CD4-positive, alpha-beta T cell treated with Interleukin-12 subunit alpha and Interleukin-12 subunit beta, for 1 hour (primary cell): ENCODE results near the gene SRCIN1.

Source experiments
- DNase-seq: peaks from one replicate; pipeline ENCODE4 v3.0.0-alpha.2; 2020

SRCIN1 gene

DNA sequence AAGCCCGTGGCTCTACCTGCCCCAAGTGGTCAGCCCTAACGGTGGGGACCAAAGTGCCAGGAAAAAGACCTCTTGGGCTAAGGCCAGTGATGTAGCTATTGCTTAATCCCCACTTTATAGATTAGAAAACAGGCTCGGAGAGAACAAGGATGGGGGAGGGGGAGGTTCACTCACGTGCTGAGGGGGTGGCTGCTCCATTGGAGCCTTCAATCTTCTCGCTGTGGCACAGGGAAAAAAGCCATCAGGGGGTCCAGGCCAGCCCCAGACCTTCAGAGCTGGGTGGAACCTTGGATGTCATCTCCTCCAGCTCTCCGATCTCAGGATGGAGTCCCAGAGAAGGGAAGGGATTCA lies 45.9 kb downstream of the SRCIN1 start:
- DNase-seq = no peak

DNA sequence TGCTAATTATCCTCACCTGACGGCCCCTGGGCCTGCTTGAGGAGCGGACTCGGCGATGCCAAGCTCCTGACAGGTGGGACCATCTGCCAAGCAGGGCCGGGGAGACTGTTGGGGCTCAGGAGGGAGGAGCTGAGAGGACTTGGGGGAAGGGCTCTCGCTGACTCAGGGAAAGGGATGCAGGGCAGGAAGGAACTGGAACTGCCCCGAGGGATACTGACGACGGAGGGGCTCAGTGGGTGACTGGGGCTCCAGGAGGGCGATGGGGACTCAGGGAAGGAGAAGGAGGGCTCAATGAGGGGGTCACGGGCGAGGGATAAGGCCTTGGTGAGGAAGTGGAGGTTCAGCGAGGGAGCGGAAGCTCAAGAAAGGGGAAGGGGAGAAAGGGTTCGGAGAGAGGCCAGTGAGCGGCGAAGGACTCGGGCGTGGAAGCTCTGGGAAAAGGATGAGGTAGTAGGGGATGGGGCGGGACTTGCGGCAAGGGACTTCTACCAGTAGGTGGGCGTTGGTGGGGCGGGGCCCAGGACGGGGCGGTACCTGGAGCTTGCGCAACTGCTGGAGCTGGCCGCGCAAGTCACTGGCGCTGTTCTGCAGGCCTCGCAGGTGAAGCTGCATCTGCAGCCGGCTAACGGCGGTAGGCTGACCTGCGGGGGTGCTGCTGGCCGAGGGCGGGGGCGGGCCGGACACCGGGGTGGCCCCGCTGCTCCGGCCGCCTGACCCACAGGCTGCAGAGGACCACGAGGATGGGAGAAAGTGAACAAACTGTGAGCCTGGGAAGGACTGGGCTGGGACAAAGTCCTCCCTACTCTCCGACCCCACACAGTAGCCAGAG lies 46.5 kb downstream of the SRCIN1 start:
- peak; percentile 88 for DNase-seq

GRCh38 chr17:38558728-38559050 lies 47.1 kb downstream of the SRCIN1 start:
- DNase-seq = no peak

DNA sequence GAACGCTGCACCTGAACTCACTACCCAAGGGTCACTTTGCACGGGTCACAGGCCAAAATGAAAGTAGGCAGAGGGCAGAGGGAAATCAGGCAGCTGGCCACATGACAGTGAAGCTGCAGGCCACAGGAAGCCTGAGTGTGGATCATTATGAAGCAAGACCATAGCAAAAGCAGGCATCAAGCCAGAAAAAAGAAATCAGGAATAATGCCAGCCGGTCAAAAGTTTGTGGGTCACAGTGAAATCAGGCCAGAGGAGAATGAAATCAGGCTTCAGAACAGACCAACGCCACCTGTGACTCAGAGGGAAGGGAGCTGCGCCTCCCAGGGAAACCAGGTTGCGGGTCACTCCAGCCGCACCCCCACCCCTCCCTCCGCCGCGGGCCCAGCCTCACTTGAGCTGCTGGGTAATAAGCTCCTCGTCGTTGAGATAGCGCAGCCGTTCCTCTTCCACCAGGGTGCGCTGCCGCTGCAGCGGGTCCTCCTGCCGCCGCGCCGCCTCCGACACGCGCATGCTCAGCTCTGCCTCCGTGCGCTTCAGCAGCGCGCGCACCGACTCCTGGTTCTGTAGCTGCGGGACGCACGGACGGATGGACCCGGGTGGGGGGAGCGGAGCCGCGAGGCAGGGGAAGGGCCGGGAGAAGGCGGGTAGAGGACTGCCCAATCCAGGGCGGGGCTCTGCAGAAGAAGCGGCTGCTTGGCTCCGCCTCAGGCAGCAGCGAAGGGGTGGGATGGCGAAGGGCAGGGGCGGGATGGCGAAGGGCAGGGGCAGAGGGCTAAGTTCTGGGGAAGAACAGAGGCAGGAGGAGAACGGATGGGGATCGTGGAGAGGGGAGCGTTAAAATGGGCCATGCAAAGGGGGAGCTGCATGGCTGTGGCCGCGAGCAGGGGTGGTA lies 47.7 kb downstream of the SRCIN1 start:
- peak; percentile 91 for DNase-seq

DNA sequence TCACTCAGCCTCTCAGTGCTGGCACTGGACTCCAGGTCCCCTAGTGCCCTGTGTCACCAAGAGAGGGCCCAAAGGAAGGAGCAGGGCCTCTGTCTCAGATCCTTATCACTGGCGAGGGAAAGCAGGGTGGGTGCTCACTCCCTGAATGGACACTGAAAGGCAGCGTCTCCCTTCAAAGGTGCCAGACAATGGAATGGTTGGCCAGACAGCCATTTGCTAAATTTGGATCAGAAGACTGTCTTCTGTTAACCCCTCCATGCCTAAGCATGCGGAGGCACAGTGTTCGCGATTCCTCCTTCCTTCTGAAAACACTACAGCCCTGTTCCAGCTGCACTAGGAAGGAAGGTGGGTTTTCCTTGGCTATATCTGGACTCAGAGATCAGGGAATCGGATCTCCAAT lies 48.4 kb downstream of the SRCIN1 start:
- DNase-seq = no peak

DNA sequence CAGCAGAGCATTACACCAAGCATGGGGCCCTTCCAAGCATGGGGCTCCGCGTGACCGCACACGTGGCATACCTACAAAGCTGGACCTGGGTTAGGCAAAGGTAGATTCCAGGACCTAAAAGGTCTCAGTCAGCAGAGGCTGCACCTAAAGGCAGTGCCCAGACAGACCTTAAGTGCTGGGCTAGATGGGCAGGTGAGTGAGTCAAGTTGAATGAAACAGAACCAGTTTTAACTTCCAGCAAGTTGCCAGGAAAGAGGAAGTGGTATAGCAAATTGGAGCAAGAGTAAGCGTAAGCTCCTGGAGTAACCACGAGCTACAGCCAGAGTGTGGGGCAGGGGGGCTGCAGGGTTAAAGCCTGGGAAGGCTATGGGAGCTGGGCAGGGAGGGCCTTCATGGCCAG lies 49.5 kb downstream of the SRCIN1 start:
- no peak for DNase-seq

DNA sequence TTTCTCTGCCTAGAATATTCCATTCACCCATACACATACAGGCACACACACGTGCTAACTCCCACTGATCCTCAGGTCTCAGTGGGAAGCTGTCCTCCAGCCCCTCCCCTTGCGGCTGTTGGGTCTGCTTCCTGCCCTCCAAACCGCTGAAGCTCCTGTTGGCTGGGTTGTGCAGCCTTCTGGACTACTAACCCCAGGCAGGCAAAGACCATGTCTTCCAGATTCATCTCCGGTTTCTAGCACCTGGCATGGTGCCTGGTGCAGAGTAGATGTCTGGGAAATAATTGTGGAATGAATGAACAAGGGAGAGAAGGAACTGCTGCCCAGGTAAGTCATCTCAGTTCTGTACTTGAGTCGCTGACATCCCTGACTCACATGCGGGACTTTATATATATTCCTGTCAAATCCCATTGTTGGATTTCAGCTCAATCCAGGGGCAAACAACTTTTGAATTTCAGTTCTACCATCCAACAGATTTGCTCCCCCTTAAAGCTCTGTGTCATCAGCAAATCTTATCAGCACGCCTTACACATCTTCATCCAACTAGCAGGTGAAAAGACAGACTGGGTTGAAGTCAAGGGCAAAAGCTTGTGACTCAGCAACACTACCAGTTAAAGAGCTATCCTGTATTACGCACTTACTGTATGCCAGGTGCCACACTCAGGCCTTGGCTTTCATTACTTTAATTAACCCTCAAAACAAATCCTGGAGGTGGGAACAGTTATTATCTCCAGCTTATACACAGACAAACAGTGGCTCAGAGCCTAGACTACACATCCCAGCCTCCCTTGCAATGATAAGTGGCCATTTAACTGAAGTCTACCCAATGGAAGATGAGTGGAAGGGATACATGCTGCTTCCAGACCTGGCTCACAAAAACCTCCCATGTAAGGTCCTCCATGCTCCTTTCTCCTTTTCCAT lies 51.1 kb downstream of the SRCIN1 start:
- no peak for DNase-seq

- DNase-seq = no peak
These were observed 53.4 kb downstream of the SRCIN1 start for GRCh38 chr17:38552343-38552742.

- DNase-seq = no peak
These were observed 54.6 kb downstream of the SRCIN1 start for GRCh38 chr17:38551121-38551520.

GRCh38 chr17:38550661-38551060 lies 55.1 kb downstream of the SRCIN1 start:
- no peak for DNase-seq

DNA sequence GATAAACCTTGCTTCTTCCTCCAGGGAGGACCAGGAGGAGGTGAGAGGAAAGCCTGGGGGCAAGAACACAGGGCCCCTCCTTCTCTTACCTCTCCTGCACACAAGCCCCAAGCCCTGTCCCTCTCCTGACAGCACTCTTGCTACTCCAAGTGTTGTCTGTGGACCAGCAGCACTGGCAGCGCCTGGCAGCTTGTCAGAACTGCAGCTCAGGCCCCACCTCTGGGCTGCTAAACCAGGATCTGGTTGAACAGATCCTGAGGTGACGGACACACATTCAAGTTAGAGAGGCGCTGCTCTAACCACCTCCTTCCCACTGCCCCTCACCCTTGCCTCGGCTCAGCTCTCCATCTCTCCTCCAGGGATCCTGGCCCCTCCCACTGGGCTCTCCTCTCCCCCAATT lies 56.5 kb downstream of the SRCIN1 start:
- DNase-seq = no peak

DNA sequence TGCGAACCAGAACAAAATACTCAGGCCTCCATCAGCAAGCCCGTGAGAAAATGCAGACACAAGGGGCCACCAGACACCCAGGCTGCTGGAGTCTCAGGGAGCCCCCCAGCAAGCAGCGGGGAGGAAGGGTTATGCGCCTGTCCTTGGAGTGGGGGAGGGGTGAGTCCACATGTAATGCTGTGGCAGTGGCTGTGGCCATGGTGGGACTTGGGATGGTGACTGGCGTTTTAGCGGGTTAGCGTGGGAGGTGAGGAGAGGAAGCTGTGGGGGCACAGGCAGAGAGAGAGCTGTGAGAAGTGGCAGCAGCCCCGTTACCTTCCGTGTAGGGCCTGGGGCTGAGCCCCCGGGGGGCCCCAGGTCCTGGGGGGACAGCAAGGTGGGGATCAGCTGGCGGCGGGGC lies 58.3 kb downstream of the SRCIN1 start:
- DNase-seq = no peak

- DNase-seq = no peak
These were observed 59.4 kb downstream of the SRCIN1 start for GRCh38 chr17:38546396-38546795.

DNA sequence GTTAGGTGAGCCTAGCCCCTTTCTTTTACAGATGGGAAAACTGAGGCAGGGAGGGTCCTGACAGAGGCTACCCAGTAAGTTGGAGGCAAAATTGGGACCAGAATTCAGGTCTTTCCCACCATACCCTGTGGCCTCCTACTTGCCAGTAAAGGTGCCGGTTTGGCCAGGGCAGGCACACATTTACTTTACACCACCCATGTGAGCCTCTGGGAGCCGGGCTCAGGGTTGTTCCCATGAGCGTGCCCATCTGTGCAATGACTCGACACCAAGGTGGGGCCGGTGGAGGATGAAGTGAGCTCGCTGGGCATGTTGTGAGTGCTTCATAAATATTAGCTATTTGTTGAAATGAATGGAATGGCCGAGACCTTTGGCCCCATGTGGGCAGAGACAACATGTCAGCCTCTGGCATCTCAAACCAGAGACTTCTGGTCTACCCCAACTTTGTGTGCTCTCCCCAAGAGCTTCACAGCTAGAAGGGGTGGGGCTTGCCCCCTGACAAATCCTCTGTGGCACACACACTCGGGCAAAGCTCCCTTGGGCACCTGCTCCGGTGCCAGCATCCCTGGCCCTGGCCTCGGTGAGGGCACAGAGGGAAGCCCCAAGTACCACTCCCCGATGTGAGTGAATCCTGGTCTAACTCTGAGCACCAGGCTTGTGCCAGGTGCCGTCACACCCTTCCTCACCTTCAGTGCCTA lies 60.1 kb downstream of the SRCIN1 start:
- DNase-seq = no peak

DNA sequence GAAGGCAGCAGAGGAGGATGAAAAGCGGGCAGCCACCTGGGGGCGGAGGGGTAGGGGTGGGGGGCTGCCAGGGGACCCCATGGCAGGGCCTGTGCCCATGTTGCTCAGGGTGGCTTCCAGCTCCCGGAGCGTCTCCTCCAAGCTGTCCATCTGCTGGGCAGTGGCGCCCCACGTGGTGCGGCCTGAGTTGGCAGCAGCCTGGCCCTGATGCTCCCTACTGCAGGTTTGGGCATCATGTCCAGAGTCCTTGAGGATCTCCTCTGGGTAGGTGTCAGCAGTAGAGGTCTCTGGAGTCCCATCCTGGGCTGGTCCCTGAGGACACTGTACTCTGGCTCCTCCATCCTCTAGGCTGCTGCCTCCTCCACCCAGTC lies 60.9 kb downstream of the SRCIN1 start:
- DNase-seq = no peak

DNA sequence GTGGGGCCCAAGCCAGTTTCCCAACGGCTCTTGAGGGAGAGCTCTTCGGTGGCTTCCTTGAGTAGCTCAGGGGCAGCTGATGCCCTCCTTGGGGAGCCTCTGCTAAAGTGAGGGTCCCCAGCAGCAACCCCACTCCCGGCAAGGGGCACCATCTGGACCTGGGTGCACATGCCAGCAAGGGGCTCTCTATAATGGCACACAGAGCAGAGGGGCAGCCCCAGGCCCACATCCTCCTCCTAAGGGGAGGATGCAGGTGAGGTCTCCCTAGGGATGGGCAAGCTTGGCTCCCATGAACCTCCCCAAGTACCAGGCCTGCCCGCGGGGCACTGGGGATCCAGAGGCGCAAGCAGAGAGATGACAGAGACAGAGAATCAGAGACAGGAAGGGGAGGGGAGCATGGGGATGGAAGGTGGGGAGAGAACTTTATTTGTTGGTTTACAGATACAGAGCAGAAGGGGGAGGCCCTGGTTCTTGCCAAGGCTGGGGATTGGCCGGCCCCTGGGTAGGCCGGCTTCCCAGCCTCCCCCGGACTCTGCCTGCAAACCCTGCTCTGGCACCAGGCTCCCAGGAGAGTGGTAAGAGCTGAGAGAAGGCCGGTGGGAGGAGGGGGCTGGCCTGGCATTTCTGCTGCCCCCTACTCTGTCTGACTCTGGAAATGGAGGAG lies 61.4 kb downstream of the SRCIN1 start:
- DNase-seq = no peak

GRCh38 chr17:38543403-38544174 lies 62.2 kb downstream of the SRCIN1 start:
- DNase-seq = no peak

DNA sequence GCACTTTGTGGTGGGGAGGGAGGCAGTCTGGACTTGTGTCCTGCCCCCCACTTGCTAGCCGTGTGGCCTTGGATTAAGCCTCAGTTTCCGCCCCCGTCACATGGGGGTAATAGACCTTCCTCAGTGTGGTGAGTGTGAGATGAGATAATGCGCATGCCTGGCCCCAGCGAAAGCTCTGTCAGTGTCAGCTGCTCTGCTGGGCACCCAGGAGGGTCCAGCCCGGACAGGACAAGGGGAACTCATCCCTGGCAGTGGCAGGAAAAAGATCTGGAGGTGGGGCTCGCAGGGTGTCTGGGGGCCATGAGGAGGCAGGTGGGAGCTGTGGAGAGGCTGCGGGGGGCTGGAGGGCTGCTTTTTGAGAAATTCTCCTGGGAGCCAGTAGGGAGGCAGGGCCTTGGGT lies 63.5 kb downstream of the SRCIN1 start:
- no peak for DNase-seq

DNA sequence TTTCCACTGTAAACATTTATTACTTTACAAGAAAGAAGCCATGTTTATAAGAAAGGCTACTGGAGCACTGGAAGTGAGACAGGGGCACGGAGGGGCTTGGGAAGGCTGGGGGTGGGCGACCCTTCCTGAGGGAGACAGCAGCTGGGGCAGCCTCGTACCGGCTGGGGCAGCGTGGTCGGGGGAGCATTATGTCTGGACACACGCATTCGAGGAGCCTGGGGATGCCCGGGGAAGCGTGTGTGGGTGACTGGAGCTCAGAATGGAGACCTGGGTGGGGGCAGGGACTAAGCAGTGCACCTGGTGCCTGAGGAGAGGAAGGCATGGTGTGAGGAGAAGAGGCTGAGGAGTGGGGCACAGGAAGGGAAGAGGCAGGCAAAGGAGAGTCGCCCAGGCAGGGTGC lies 64.5 kb downstream of the SRCIN1 start:
- DNase-seq = no peak

DNA sequence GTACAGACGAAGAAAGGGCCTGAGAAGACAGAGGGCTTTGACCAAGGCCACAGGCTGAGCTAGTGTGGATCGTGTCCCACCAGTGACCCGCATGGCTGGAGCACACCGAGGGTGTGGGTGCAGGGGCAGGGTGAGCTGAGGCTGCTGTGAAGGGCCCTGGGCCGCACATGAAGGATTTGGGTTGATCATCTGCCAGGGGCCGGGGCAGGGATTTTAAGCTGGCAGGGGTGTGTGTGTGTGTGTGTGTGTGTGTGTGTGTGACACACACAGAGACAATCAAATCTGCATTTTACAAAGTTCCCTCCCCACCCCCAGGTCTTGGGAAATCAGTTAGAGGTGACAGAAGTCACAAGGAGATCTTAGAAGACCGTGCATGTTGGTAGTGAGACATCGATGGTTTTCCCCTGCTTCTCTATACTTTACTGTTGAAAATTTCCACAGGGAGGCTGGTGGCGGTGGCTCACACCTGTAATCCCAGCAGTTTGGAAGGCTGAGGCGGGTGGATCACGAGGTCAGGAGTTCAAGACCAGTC lies 65.2 kb downstream of the SRCIN1 start:
- no peak for DNase-seq

DNA sequence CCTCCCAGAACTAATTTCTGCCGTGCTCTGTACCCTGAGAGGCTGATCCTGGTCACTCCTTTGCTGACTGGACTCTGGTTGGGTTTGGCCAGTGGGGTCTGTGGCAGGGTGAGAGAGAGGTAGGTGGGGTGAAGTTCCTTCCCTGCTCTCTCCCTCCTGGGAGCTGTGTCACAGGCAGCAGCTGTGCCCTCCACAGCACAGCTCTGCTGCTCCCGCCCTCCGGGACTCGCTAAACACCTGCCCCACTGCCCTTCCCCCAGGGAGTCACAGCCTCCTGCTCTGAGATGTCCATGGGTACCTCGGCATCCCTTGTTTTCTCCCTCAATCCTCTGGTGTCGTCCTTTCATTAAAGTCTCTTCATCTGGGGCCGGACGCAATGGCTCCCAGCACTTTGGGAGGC lies 66.4 kb downstream of the SRCIN1 start:
- no peak for DNase-seq
